GM12878 (cell line): ENCODE data around the gene IL36A. TPM values are rescaled to one million over a fixed set of nuclear protein-coding genes. Genes with fewer than 3 reads are reported as not detected.

Experiments
- ATAC-seq: fragments of 200-7000 bp; cut with Tn5 transposase; 3 replicates; pipeline ENCODE4 v1.9.1; 2020; ENCODE audit warnings: mild to moderate bottlenecking, moderate library complexity
- BruUV-seq: library from RNA; stranded (reverse); fragments of 400-500 nt; replicated peaks from 2 replicates; lab custom pipeline; 2021; lab: Mats Ljungman, UMichigan
- CTCF ChIA-PET: fragments of 300-600 bp; sonication (Branson Sonifier 250); formaldehyde crosslinking; extraction: SDS; loops from one replicate; lab custom pipeline; 2021; ENCODE audit warnings: inconsistent platforms; lab: Yijun Ruan, JAX
- POLR2A ChIA-PET: fragments of 350-600 bp; formaldehyde crosslinking; extraction: SDS; loops from one replicate; lab custom pipeline; 2021; ENCODE audit warnings: inconsistent platforms; lab: Charles Lee
- RAD21 ChIA-PET: fragments of 300-600 bp; sonication (Branson Sonifier 250); formaldehyde crosslinking; loops from one replicate; lab custom pipeline; 2023; ENCODE audit warnings: antibody characterized with exemption; ENCODE audit not compliant: unreplicated experiment; lab: Charles Lee
- SMC1A ChIA-PET: fragments of 300-600 bp; sonication (Branson Sonifier 250); formaldehyde crosslinking; loops from one replicate; lab custom pipeline; 2023; ENCODE audit not compliant: unreplicated experiment, uncharacterized antibody; lab: Charles Lee
- DNase-seq: peaks from one replicate; pipeline ENCODE4 v3.0.0-alpha.2; 2011; ENCODE audit warnings: low read depth, low spot score
- FAIRE-seq: peaks from 3 replicates; lab custom pipeline; 2011; peaks lifted over from hg19 to GRCh38; lab: Jason Lieb, UNC
- H2AFZ ChIP-seq: 2 replicates; pipeline ENCODE4 v1.6.0; 2011; ENCODE audit warnings: low read depth, low read length, control low read depth; ENCODE audit not compliant: control insufficient read depth
- H3K27ac ChIP-seq: 2 replicates; pipeline ENCODE4 v1.5.1; 2011; ENCODE audit warnings: control low read depth; ENCODE audit not compliant: control insufficient read depth, insufficient read depth
- H3K27me3 ChIP-seq, 2 experiments: replicated peaks in 1 of 2; 2 replicates each; pipeline versions ENCODE4 v1.6.0 to v1.6.1; 2011; ENCODE audit warnings: low read length in 1 of 2; ENCODE audit not compliant: control insufficient read depth in 2 of 2, insufficient read depth in 2 of 2
- H3K36me3 ChIP-seq, 2 experiments: 2 replicates each; pipeline ENCODE4 v1.5.1; 2011; ENCODE audit warnings: low read length in 1 of 2; ENCODE audit not compliant: control insufficient read depth in 2 of 2, insufficient read depth in 2 of 2
- H3K4me1 ChIP-seq: 2 replicates; pipeline ENCODE4 v1.6.1; 2011; ENCODE audit warnings: mild to moderate bottlenecking, low read length, moderate library complexity, mixed read lengths; ENCODE audit not compliant: control insufficient read depth, insufficient read depth
- H3K4me2 ChIP-seq: 2 replicates; pipeline ENCODE4 v1.6.0; 2011; ENCODE audit warnings: control low read depth; ENCODE audit not compliant: control insufficient read depth, insufficient read depth
- H3K4me3 ChIP-seq: fragments of 200-600 bp; sonication (generic); 2 replicates; pipeline ENCODE4 v1.5.1; 2016
- H3K79me2 ChIP-seq: 2 replicates; pipeline ENCODE4 v1.6.0; 2011; ENCODE audit warnings: low read length; ENCODE audit not compliant: control insufficient read depth, insufficient read depth
- H3K9ac ChIP-seq: 2 replicates; pipeline ENCODE4 v1.8.0; 2011; ENCODE audit warnings: low read length, control low read depth, mixed read lengths; ENCODE audit not compliant: control insufficient read depth, insufficient read depth
- H3K9me3 ChIP-seq: replicated peaks from 3 replicates; pipeline ENCODE4 v1.5.1; 2011; ENCODE audit warnings: mild to moderate bottlenecking, low read length; ENCODE audit not compliant: control insufficient read depth, insufficient read depth
- H4K20me1 ChIP-seq: 2 replicates; pipeline ENCODE4 v1.6.0; 2011; ENCODE audit not compliant: control insufficient read depth, insufficient read depth
- ATF3 ChIP-seq: IDR thresholded peaks from 2 replicates; pipeline ENCODE4 v1.6.1; 2011; ENCODE audit warnings: low read depth, mild to moderate bottlenecking, low read length, moderate library complexity, borderline replicate concordance; ENCODE audit errors: extremely low read depth
- CEBPZ ChIP-seq: fragments of 150-350 bp; IDR thresholded peaks from 2 replicates; pipeline ENCODE4 v1.6.1; 2016; ENCODE audit warnings: low read depth, low read length
- CHD2 ChIP-seq: IDR thresholded peaks from 2 replicates; pipeline ENCODE4 v1.6.1; 2011; ENCODE audit warnings: low read depth, low read length, improper control_type of control experiment, borderline replicate concordance
- CHD4 ChIP-seq: fragments of 200-600 bp; sonication (generic); IDR thresholded peaks from 2 replicates; pipeline ENCODE4 v1.6.1; 2016; ENCODE audit warnings: mild to moderate bottlenecking
- CREB1 ChIP-seq: IDR thresholded peaks from 2 replicates; pipeline ENCODE4 v1.6.1; 2012; ENCODE audit warnings: low read depth, mild to moderate bottlenecking, inconsistent platforms
- CREM ChIP-seq: IDR thresholded peaks from 2 replicates; pipeline ENCODE4 v1.6.1; 2014; ENCODE audit warnings: antibody characterized with exemption, low read depth
- ESRRA ChIP-seq: IDR thresholded peaks from 2 replicates; pipeline ENCODE4 v1.6.1; 2012; ENCODE audit warnings: mild to moderate bottlenecking, low read length, improper control_type of control experiment
- HDAC2 ChIP-seq: fragments of 200-600 bp; sonication (generic); IDR thresholded peaks from 2 replicates; pipeline ENCODE4 v1.6.1; 2017
- KLF5 ChIP-seq: fragments of 450-650 bp; IDR thresholded peaks from 2 replicates; pipeline ENCODE4 v1.6.1; 2014; ENCODE audit warnings: mild to moderate bottlenecking; ENCODE audit not compliant: partially characterized antibody
- MLLT1 ChIP-seq: fragments of 450-650 bp; IDR thresholded peaks from 2 replicates; pipeline ENCODE4 v1.6.1; 2016; ENCODE audit warnings: mild to moderate bottlenecking
- NFXL1 ChIP-seq: fragments of 450-650 bp; IDR thresholded peaks from 2 replicates; pipeline ENCODE4 v1.6.1; 2017; ENCODE audit warnings: antibody characterized with exemption, mild to moderate bottlenecking, borderline replicate concordance
- RAD21 ChIP-seq: IDR thresholded peaks from 2 replicates; pipeline ENCODE4 v1.6.1; 2011; ENCODE audit warnings: mild to moderate bottlenecking, low read depth, low read length, moderate library complexity; ENCODE audit not compliant: insufficient read depth
- SMAD5 ChIP-seq: IDR thresholded peaks from 2 replicates; pipeline ENCODE4 v1.6.1; 2016; ENCODE audit warnings: antibody characterized with exemption, low read depth
- TARDBP ChIP-seq: IDR thresholded peaks from 2 replicates; pipeline ENCODE4 v1.6.1; 2016; ENCODE audit warnings: borderline replicate concordance
- ZNF687 ChIP-seq: fragments of 450-650 bp; IDR thresholded peaks from 2 replicates; pipeline ENCODE4 v1.6.1; 2017; ENCODE audit warnings: mild to moderate bottlenecking, moderate library complexity
- WGBS: methylation state at CpG from one replicate; pipeline ENCODE4 v1.1.6; 2016; ENCODE audit warnings: low lambda C conversion rate; ENCODE audit not compliant: insufficient replicate concordance, insufficient coverage; ENCODE audit errors: missing lambda C conversion rate; 5-methylcytosine and 5-hydroxymethylcytosine counted together
- in situ Hi-C: fragments of 300-500 bp; cut with MboI; formaldehyde crosslinking; loops from 9 replicates; pipeline ENCODE4 v1.14.3; 2018; ENCODE audit warnings: mixed read lengths
- intact Hi-C: fragments of 100-400 bp; cut with micrococcal nuclease; formaldehyde crosslinking; loops from one replicate; pipeline ENCODE4 v1.14.2; 2022; ENCODE audit not compliant: unreplicated experiment
- polyA plus RNA-seq, 11 experiments: library from polyadenylated mRNA; depleted of rRNA in 4 of 11; unstranded in 6 of 11; stranded (reverse) in 5 of 11; fragments of >200 nt; fragmentation: Nextera tagmentation in 4 of 11; fragmentation: Illumina TruSeq in 1 of 11; extraction: Ambion mirVana in 4 of 11; extraction: Trizol in 1 of 11; gene quantifications; 1 replicate in 1 of 11; 2 replicates in 10 of 11; pipeline versions ENCODE4 v1.2.1 to v1.2.3, GENCODE V29; 2011 to 2016; ENCODE audit warnings: inconsistent platforms in 2 of 11, missing spikeins in 2 of 11, low read depth in 1 of 11
- total RNA-seq, 4 experiments: library from RNA; depleted of rRNA in 3 of 4; stranded (reverse); fragments of >200 nt in 3 of 4; fragmentation: Illumina TruSeq in 1 of 4; extraction: Trizol in 1 of 4; gene quantifications; 2 replicates each; pipeline versions ENCODE4 v1.2.1 to v1.2.3, GENCODE V29; 2013 to 2021

IL36A gene
- total and polyA plus RNA-seq, 10 of the 15 experiments (the other 5 are each of a cell fraction or from before 2014, with no cell fraction given), result not detected

- Histone ChIP-seq H2AFZ (no peak overlapping the region), H3K27me3 (no peaks in the 10 kb centered on the region; a peak in 1 of 4 replicates), H3K36me3 (no peaks in the 10 kb centered on the region), H3K4me1 (no peaks in the 10 kb centered on the region), H3K4me2 (no peak overlapping the region), H3K9ac (no peak overlapping the region), H3K9me3 (no peaks in the 10 kb centered on the region; the same call in 1 of the 3 replicates), H4K20me1 (no peaks in the 10 kb centered on the region), H3K27ac (no peak overlapping the region), H3K79me2 (no peaks in the 10 kb centered on the region), H3K4me3 (no peak overlapping the region)
- 75% methylated on average over 1 of the region's 1 CpG for WGBS
- ChIA-PET POLR2A (no interaction called here), CTCF (no interaction called here), SMC1A (no interaction called here), RAD21 (no interaction called here)
- FAIRE-seq (no peak), DNase-seq (no peak), ATAC-seq (no peak)
- in situ Hi-C loops (no loop called here), intact Hi-C loops (no loop called here)
- BruUV-seq, result no TSS peak
- TF ChIP-seq CREM, result no peak
- no peak for TF ChIP-seq ZNF687
- no peak for TF ChIP-seq ESRRA
- no peak for TF ChIP-seq RAD21
- TF ChIP-seq NFXL1, result no peak
- TF ChIP-seq SMAD5, result no peak
- TF ChIP-seq ATF3, result no peak
- no peak for TF ChIP-seq HDAC2
- TF ChIP-seq MLLT1, result no peak
- TF ChIP-seq CHD2, result no peak
- no peak for TF ChIP-seq TARDBP
- no peak for TF ChIP-seq KLF5
- TF ChIP-seq CHD4, result no peak
- TF ChIP-seq CEBPZ, result no peak
- TF ChIP-seq CREB1, result no peak
Measured at GRCh38 chr2:113007250-113007649, 2.0 kb downstream of the IL36A start.
